SK-N-SH (cell line): ENCODE results near the gene WDR27. TPM values are rescaled to one million over a fixed set of nuclear protein-coding genes. Genes with fewer than 3 reads are reported as not detected.

ENCODE experiments used
- CTCF ChIA-PET: fragments of 300-600, 350-600 bp; formaldehyde crosslinking; extraction: SDS; loops from one replicate; lab custom pipeline; 2021; lab: Yijun Ruan, JAX
- POLR2A ChIA-PET: fragments of 350-600 bp; sonication (Branson Sonifier 250); formaldehyde crosslinking; extraction: SDS; loops from one replicate; lab custom pipeline; 2020; ENCODE audit warnings: antibody characterized with exemption, inconsistent platforms; lab: Yijun Ruan, JAX
- DNase-seq: peaks from one replicate; pipeline ENCODE4 v3.0.0; 2012
- H2AFZ ChIP-seq: fragments of 200-600 bp; sonication (generic); 2 replicates; pipeline ENCODE4 v1.8.1; 2016; ENCODE audit warnings: antibody characterized with exemption, mild to moderate bottlenecking, low read depth
- H3F3A ChIP-seq: fragments of 200-600 bp; sonication (generic); replicated peaks from 2 replicates; pipeline ENCODE3; 2016; ENCODE audit warnings: antibody characterized with exemption, mild to moderate bottlenecking; ENCODE audit not compliant: insufficient read depth
- H3K27ac ChIP-seq, 2 experiments: fragments of 200-500 bp in 1 of 2; fragments of 200-600 bp in 1 of 2; sonication (Bioruptor generic) in 1 of 2; sonication (generic), shearing (Covaris generic) in 1 of 2; 2 replicates each; pipeline versions ENCODE4 v1.5.1 to v1.6.1; 2014 to 2016; ENCODE audit warnings: low read depth in 2 of 2, inconsistent platforms in 1 of 2, low read length in 1 of 2, mild to moderate bottlenecking in 1 of 2, mixed read lengths in 1 of 2
- H3K27me3 ChIP-seq: fragments of 200-600 bp; sonication (generic), shearing (Covaris generic); 2 replicates; pipeline ENCODE4 v1.6.1; 2016; ENCODE audit warnings: mixed run types; ENCODE audit not compliant: insufficient read depth
- H3K36me3 ChIP-seq, 2 experiments: fragments of 200-500 bp in 1 of 2; fragments of 200-600 bp in 1 of 2; sonication (Bioruptor generic) in 1 of 2; sonication (generic) in 1 of 2; replicated peaks in 1 of 2; 2 replicates each; pipeline versions ENCODE3 to v1.5.1; 2014 to 2016; ENCODE audit warnings: low read length in 1 of 2, mild to moderate bottlenecking in 1 of 2; ENCODE audit not compliant: insufficient read depth in 2 of 2, control insufficient read depth in 1 of 2
- H3K4me1 ChIP-seq, 2 experiments: fragments of 200-500 bp in 1 of 2; fragments of 200-600 bp in 1 of 2; sonication (Bioruptor generic) in 1 of 2; sonication (generic), shearing (Covaris generic) in 1 of 2; 2 replicates each; pipeline versions ENCODE4 v1.5.1 to v1.6.1; 2014 to 2016; ENCODE audit warnings: low read depth in 1 of 2, low read length in 1 of 2, mixed run types in 1 of 2; ENCODE audit not compliant: insufficient read depth in 2 of 2, control insufficient read depth in 1 of 2
- H3K4me2 ChIP-seq: fragments of 200-600 bp; sonication (generic), shearing (Covaris generic); 2 replicates; pipeline ENCODE4 v1.6.1; 2017; ENCODE audit warnings: mixed run types
- H3K4me3 ChIP-seq, 2 experiments: fragments of 200-500 bp in 1 of 2; fragments of 200-600 bp in 1 of 2; sonication (Bioruptor generic) in 1 of 2; sonication (generic), shearing (Covaris generic) in 1 of 2; 2 replicates each; pipeline versions ENCODE4 v1.5.1 to v1.8.1; 2014 to 2016; ENCODE audit warnings: low read depth in 2 of 2, inconsistent platforms in 1 of 2, low read length in 1 of 2, mild to moderate bottlenecking in 1 of 2, mixed read lengths in 1 of 2, moderate library complexity in 1 of 2
- H3K79me2 ChIP-seq: fragments of 200-600 bp; sonication (generic); 2 replicates; pipeline ENCODE4 v1.8.1; 2017; ENCODE audit warnings: mild to moderate bottlenecking; ENCODE audit not compliant: insufficient read depth
- H3K9ac ChIP-seq: fragments of 200-600 bp; sonication (generic); 2 replicates; pipeline ENCODE4 v1.6.1; 2017; ENCODE audit warnings: mixed run types
- H3K9me2 ChIP-seq: fragments of 200-600 bp; sonication (generic); 2 replicates; pipeline ENCODE4 v1.6.1; 2017; ENCODE audit warnings: mixed run types
- H3K9me3 ChIP-seq: fragments of 200-600 bp; sonication (generic); 2 replicates; pipeline ENCODE4 v1.6.1; 2017; ENCODE audit warnings: mixed run types, mild to moderate bottlenecking, moderate library complexity
- H4K20me1 ChIP-seq: fragments of 200-600 bp; sonication (generic); 2 replicates; pipeline ENCODE4 v1.6.1; 2017; ENCODE audit warnings: mild to moderate bottlenecking, mixed run types; ENCODE audit not compliant: insufficient read depth
- CHD2 ChIP-seq: fragments of 150-350 bp; IDR thresholded peaks from 2 replicates; pipeline ENCODE4 v1.6.1; 2018; ENCODE audit warnings: low read length; ENCODE audit not compliant: partially characterized antibody
- EZH2phosphoT487 ChIP-seq: fragments of 200-600 bp; sonication (generic); IDR thresholded peaks from 2 replicates; pipeline ENCODE4 v1.6.1; 2017; ENCODE audit warnings: low read depth, mixed run types, mild to moderate bottlenecking, antibody characterized with exemption, moderate library complexity, borderline replicate concordance
- FOXM1 ChIP-seq: IDR thresholded peaks from 2 replicates; pipeline ENCODE4 v1.4.0; 2012; ENCODE audit warnings: low read depth, mild to moderate bottlenecking
- GABPA ChIP-seq: IDR thresholded peaks from 2 replicates; pipeline ENCODE4 v1.4.0; 2012; ENCODE audit warnings: low read depth, mild to moderate bottlenecking
- GATA2 ChIP-seq: sonication (generic); formaldehyde crosslinking; IDR thresholded peaks from 2 replicates; pipeline ENCODE4 v1.5.0; 2020; ENCODE audit warnings: mild to moderate bottlenecking, missing genetic modification reagents
- JUND ChIP-seq: IDR thresholded peaks from 2 replicates; pipeline ENCODE4 v1.4.0; 2012
- MXI1 ChIP-seq: IDR thresholded peaks from 2 replicates; pipeline ENCODE4 v1.6.1; 2012; ENCODE audit warnings: mild to moderate bottlenecking, low read depth, low read length, improper control_type of control experiment
- NFIC ChIP-seq: IDR thresholded peaks from 2 replicates; pipeline ENCODE4 v1.4.0; 2012; ENCODE audit warnings: borderline replicate concordance
- NRF1 ChIP-seq: IDR thresholded peaks from 2 replicates; pipeline ENCODE4 v1.6.1; 2012; ENCODE audit warnings: low read depth, mild to moderate bottlenecking, low read length
- RAD21 ChIP-seq: IDR thresholded peaks from 2 replicates; pipeline ENCODE4 v1.6.1; 2012; ENCODE audit warnings: mild to moderate bottlenecking, low read length
- RCOR1 ChIP-seq: fragments of 150-350 bp; IDR thresholded peaks from 2 replicates; pipeline ENCODE4 v1.6.1; 2017; ENCODE audit warnings: antibody characterized with exemption, low read length
- RFX5 ChIP-seq: IDR thresholded peaks from 2 replicates; pipeline ENCODE4 v1.6.1; 2012; ENCODE audit warnings: mild to moderate bottlenecking, improper control_type of control experiment, low read length
- RXRA ChIP-seq: IDR thresholded peaks from 2 replicates; pipeline ENCODE4 v1.4.0; 2012; ENCODE audit warnings: low read depth, mild to moderate bottlenecking, borderline replicate concordance
- SIN3A ChIP-seq: IDR thresholded peaks from 2 replicates; pipeline ENCODE4 v1.6.1; 2012; ENCODE audit warnings: low read depth, mild to moderate bottlenecking, low read length, moderate library complexity, borderline replicate concordance
- TCF12 ChIP-seq: IDR thresholded peaks from 2 replicates; pipeline ENCODE4 v1.4.0; 2012
- USF1 ChIP-seq: IDR thresholded peaks from 2 replicates; pipeline ENCODE4 v1.4.0; 2012; ENCODE audit warnings: low read depth, borderline replicate concordance
- USF2 ChIP-seq: fragments of 150-350 bp; IDR thresholded peaks from 2 replicates; pipeline ENCODE4 v1.6.1; 2017; ENCODE audit warnings: antibody characterized with exemption, low read length, low read depth, borderline replicate concordance
- YY1 ChIP-seq: IDR thresholded peaks from 2 replicates; pipeline ENCODE4 v1.4.0; 2012; ENCODE audit warnings: low read depth, mild to moderate bottlenecking
- ZBTB33 ChIP-seq: IDR thresholded peaks from 2 replicates; pipeline ENCODE4 v1.4.0; 2012; ENCODE audit warnings: low read depth, borderline replicate concordance
- WGBS: methylation state at CpG from one replicate; pipeline ENCODE4 v1.1.6; 2017; ENCODE audit warnings: low lambda C conversion rate; 5-methylcytosine and 5-hydroxymethylcytosine counted together
- polyA plus RNA-seq, 3 experiments: library from polyadenylated mRNA; depleted of rRNA; stranded (reverse); fragments of >200 nt; gene quantifications; 2 replicates each; pipeline ENCODE4 v1.2.3, GENCODE V29; 2012

WDR27 gene
- polyA plus RNA-seq, 1 of the 3 experiments (the other 2 are of a cell fraction), result 55.6 TPM

GRCh38 chr6:169454872-169455204 is 247.0 kb downstream of the WDR27 start:
- H3K9me3 ChIP-seq, result 0 out of 2 replicates have a peak, but pooled peaks cover under 1% of the 10 kb centered on the region
- CTCF ChIA-PET, result interaction anchor here (2.0 kb wide), 1 partner anchor 10 kb away, joined by 9 read pairs; no protein-coding TSS in a partner anchor
- no peaks in the 10 kb centered on the region for H3F3A ChIP-seq
- POLR2A ChIA-PET, result no interaction called here
- no peak overlapping the region for H3K9ac ChIP-seq
- no peaks in the 10 kb centered on the region for H4K20me1 ChIP-seq
- no peaks in the 10 kb centered on the region for H3K36me3 ChIP-seq
- H3K27me3 ChIP-seq, result no peaks in the 10 kb centered on the region
- H3K27ac ChIP-seq, result no peak overlapping the region
- no peaks in the 10 kb centered on the region for H3K79me2 ChIP-seq
- no peak for DNase-seq
- no peaks in the 10 kb centered on the region for H3K9me2 ChIP-seq
- no peak overlapping the region for H3K4me3 ChIP-seq
- H2AFZ ChIP-seq, result no peak overlapping the region
- WGBS, result 81% methylated on average over 4 of the region's 10 CpGs
- H3K4me1 ChIP-seq, result no peaks in the 10 kb centered on the region; a peak in 2 of 4 replicates
- TF ChIP-seq USF1 (no peak), MXI1 (no peak), USF2 (no peak), CHD2 (no peak), SIN3A (no peak), GABPA (no peak), ZBTB33 (no peak), TCF12 (no peak), FOXM1 (no peak), JUND (no peak), RXRA (no peak), RFX5 (no peak), EZH2phosphoT487 (no peak), NRF1 (no peak), GATA2 (CRISPR knock-in tag) (no peak), YY1 (no peak), NFIC (no peak), RAD21 (no peak), RCOR1 (no peak)
- H3K4me2 ChIP-seq, result no peak overlapping the region
